ENCODE measurements around the gene SORCS2.

GRCh38 chr4:7222521-7222920 is 30.2 kb downstream of the SORCS2 start:
- TF ChIP-seq, protein P1, sequence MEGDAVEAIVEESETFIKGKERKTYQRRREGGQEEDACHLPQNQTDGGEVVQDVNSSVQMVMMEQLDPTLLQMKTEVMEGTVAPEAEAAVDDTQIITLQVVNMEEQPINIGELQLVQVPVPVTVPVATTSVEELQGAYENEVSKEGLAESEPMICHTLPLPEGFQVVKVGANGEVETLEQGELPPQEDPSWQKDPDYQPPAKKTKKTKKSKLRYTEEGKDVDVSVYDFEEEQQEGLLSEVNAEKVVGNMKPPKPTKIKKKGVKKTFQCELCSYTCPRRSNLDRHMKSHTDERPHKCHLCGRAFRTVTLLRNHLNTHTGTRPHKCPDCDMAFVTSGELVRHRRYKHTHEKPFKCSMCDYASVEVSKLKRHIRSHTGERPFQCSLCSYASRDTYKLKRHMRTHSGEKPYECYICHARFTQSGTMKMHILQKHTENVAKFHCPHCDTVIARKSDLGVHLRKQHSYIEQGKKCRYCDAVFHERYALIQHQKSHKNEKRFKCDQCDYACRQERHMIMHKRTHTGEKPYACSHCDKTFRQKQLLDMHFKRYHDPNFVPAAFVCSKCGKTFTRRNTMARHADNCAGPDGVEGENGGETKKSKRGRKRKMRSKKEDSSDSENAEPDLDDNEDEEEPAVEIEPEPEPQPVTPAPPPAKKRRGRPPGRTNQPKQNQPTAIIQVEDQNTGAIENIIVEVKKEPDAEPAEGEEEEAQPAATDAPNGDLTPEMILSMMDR (IDR thresholded peaks at IDR 0.05), result no peak
- no peak for TF ChIP-seq POLR2A (IDR thresholded peaks at IDR 0.05)
